HUES48 (cell line): ENCODE data around the gene PCP2.
"Not testable (repeated sequence)": the region's sequence is repeated elsewhere in the genome, so short reads cannot be mapped to it uniquely, and the experiment has no call there.

Experiments
- H3K27ac ChIP-seq: one replicate; pipeline ENCODE4 v1.7.0; 2013; ENCODE audit warnings: low read depth, low read length, inconsistent platforms
- H3K27me3 ChIP-seq: 2 replicates; pipeline ENCODE4 v1.6.1; 2013; ENCODE audit warnings: mild to moderate bottlenecking, low read length; ENCODE audit not compliant: control insufficient read depth, insufficient read depth
- H3K36me3 ChIP-seq: 2 replicates; pipeline ENCODE4 v1.6.1; 2013; ENCODE audit warnings: low read length; ENCODE audit not compliant: control insufficient read depth, insufficient read depth
- H3K4me1 ChIP-seq: 2 replicates; pipeline ENCODE4 v1.6.1; 2013; ENCODE audit warnings: mild to moderate bottlenecking, low read length; ENCODE audit not compliant: control insufficient read depth, insufficient read depth
- H3K4me3 ChIP-seq: 2 replicates; pipeline ENCODE4 v1.5.1; 2013; ENCODE audit warnings: mild to moderate bottlenecking, low read depth, low read length
- H3K9ac ChIP-seq: 2 replicates; pipeline ENCODE4 v1.6.1; 2013; ENCODE audit warnings: mild to moderate bottlenecking, low read depth, low read length, moderate library complexity
- H3K9me3 ChIP-seq: 2 replicates; pipeline ENCODE4 v1.6.1; 2013; ENCODE audit warnings: low read length; ENCODE audit not compliant: control insufficient read depth, insufficient read depth

PCP2 gene

GRCh38 chr19:7645163-7645562 lies 11.6 kb upstream of the PCP2 start:
- H3K36me3 ChIP-seq = no peaks in the 10 kb centered on the region; the same call in 1 of the 2 replicates
- no peak overlapping the region for H3K9ac ChIP-seq
- H3K4me3 ChIP-seq = no peak overlapping the region
- H3K9me3 ChIP-seq = no peaks in the 10 kb centered on the region
- H3K4me1 ChIP-seq = no peaks in the 10 kb centered on the region
- no peaks in the 10 kb centered on the region for H3K27me3 ChIP-seq
- H3K27ac ChIP-seq = no peak overlapping the region

- peaks cover 3% of the 10 kb centered on the region for H3K36me3 ChIP-seq
- H3K27ac ChIP-seq = no peak overlapping the region
- H3K4me3 ChIP-seq = no peak overlapping the region
Observed at GRCh38 chr19:7644550-7644877, 11.0 kb upstream of the PCP2 start.

GRCh38 chr19:7643629-7644549 lies 10.4 kb upstream of the PCP2 start:
- H3K4me1 ChIP-seq, H3K9me3 ChIP-seq, H3K27ac ChIP-seq: not testable (repeated sequence)

More at GRCh38 chr19:7644550-7644877, 11.0 kb upstream of the PCP2 start:
- Histone ChIP-seq H3K27me3 (no peaks in the 10 kb centered on the region), H3K9ac (no peak overlapping the region), H3K4me1 (no peaks in the 10 kb centered on the region), H3K9me3 (no peaks in the 10 kb centered on the region)

GRCh38 chr19:7643031-7643415 lies 9.5 kb upstream of the PCP2 start:
- Histone ChIP-seq H3K36me3 (peaks cover 3% of the 10 kb centered on the region), H3K9me3 (no peaks in the 10 kb centered on the region), H3K27ac (no peak overlapping the region), H3K4me1 (no peaks in the 10 kb centered on the region), H3K27me3 (no peaks in the 10 kb centered on the region), H3K4me3 (no peak overlapping the region), H3K9ac (no peak overlapping the region)

More at GRCh38 chr19:7643629-7644549, 10.4 kb upstream of the PCP2 start:
- H3K36me3 ChIP-seq, H3K27me3 ChIP-seq, H3K4me3 ChIP-seq, H3K9ac ChIP-seq: not testable (repeated sequence)

- Histone ChIP-seq H3K4me3 (no peak overlapping the region), H3K9me3 (no peaks in the 10 kb centered on the region), H3K36me3 (peaks cover 3% of the 10 kb centered on the region), H3K27ac (no peak overlapping the region), H3K4me1 (no peaks in the 10 kb centered on the region), H3K9ac (no peak overlapping the region), H3K27me3 (no peaks in the 10 kb centered on the region)
Observed at GRCh38 chr19:7642295-7643030, 8.9 kb upstream of the PCP2 start.

- Histone ChIP-seq H3K9me3 (no peaks in the 10 kb centered on the region), H3K4me1 (no peaks in the 10 kb centered on the region), H3K27ac (no peak overlapping the region), H3K36me3 (peaks cover 3% of the 10 kb centered on the region), H3K27me3 (peaks cover 1% of the 10 kb centered on the region), H3K9ac (no peak overlapping the region), H3K4me3 (no peak overlapping the region)
Observed at GRCh38 chr19:7641290-7642276, 8.1 kb upstream of the PCP2 start.

GRCh38 chr19:7640803-7641202 lies 7.3 kb upstream of the PCP2 start:
- Histone ChIP-seq H3K4me3 (no peak overlapping the region), H3K36me3 (peaks cover 3% of the 10 kb centered on the region), H3K27ac (no peak overlapping the region), H3K9me3 (no peaks in the 10 kb centered on the region), H3K27me3 (peaks cover 9% of the 10 kb centered on the region), H3K9ac (no peak overlapping the region), H3K4me1 (no peaks in the 10 kb centered on the region)

GRCh38 chr19:7639863-7640348 lies 6.4 kb upstream of the PCP2 start:
- H3K27ac ChIP-seq = no peak overlapping the region
- no peak overlapping the region for H3K4me3 ChIP-seq
- H3K36me3 ChIP-seq = peaks cover 3% of the 10 kb centered on the region
- H3K27me3 ChIP-seq = peaks cover 18% of the 10 kb centered on the region
- H3K4me1 ChIP-seq = no peaks in the 10 kb centered on the region
- H3K9ac ChIP-seq = no peak overlapping the region
- H3K9me3 ChIP-seq = no peaks in the 10 kb centered on the region

- Histone ChIP-seq H3K9ac (no peak overlapping the region), H3K4me1 (no peaks in the 10 kb centered on the region), H3K27ac (no peak overlapping the region), H3K9me3 (no peaks in the 10 kb centered on the region), H3K4me3 (no peak overlapping the region), H3K27me3 (peaks cover 28% of the 10 kb centered on the region), H3K36me3 (peaks cover 3% of the 10 kb centered on the region)
Observed at GRCh38 chr19:7638802-7639465, 5.4 kb upstream of the PCP2 start.
